K562 (cell line): ENCODE data around the gene RTCA. TPM values are rescaled to one million over a fixed set of nuclear protein-coding genes. Genes with fewer than 3 reads are reported as not detected.
A peak's percentile ranks its signal among the peaks of the same experiment; 100 is the strongest.
"Not testable (repeated sequence)": the region's sequence is repeated elsewhere in the genome, so short reads cannot be mapped to it uniquely, and the experiment has no call there.

ENCODE experiments used
- ATAC-seq: fragments of 200-7000 bp; cut with Tn5 transposase; 3 replicates; pipeline ENCODE4 v1.9.1; 2020; ENCODE audit warnings: moderate library complexity
- BruUV-seq: library from RNA; stranded (reverse); fragments of 400-500 nt; replicated peaks from 2 replicates; lab custom pipeline; 2021; lab: Mats Ljungman, UMichigan
- CTCF ChIA-PET: fragments of 300-600 bp; formaldehyde crosslinking; extraction: SDS; loops from one replicate; lab custom pipeline; 2021; ENCODE audit warnings: low intra/inter-chr PET ratio; lab: Yijun Ruan, JAX
- POLR2A ChIA-PET: fragments of 300-600, 350-650 bp; sonication (Branson Sonifier 250); formaldehyde crosslinking; extraction: SDS; loops from one replicate; lab custom pipeline; 2021; ENCODE audit warnings: antibody characterized with exemption, inconsistent platforms; lab: Yijun Ruan, JAX
- DNase-seq, 4 experiments: peaks; one replicate each; pipeline versions ENCODE4 v3.0.0 to v3.0.0-alpha.2; 2011 to 2018; ENCODE audit warnings: low spot score in 3 of 4, mixed read lengths in 3 of 4; ENCODE audit errors: extremely low read depth in 1 of 4
- FAIRE-seq: peaks from 2 replicates; lab custom pipeline; 2011; peaks lifted over from hg19 to GRCh38; lab: Jason Lieb, UNC
- H2AFZ ChIP-seq: 2 replicates; pipeline ENCODE4 v1.6.0; 2011; ENCODE audit warnings: low read depth, low read length, control low read depth, inconsistent platforms
- H3K27ac ChIP-seq: fragments of 200-600 bp; 3 replicates; pipeline ENCODE4 v1.8.0; 2011; ENCODE audit warnings: low read depth, mild to moderate bottlenecking, control low read depth, inconsistent platforms, low read length, moderate library complexity, mixed read lengths; ENCODE audit errors: extremely low read depth
- H3K27me3 ChIP-seq, 2 experiments: fragments of 300-600 bp in 1 of 2; 2 replicates in 1 of 2; 3 replicates in 1 of 2; pipeline versions ENCODE4 v1.6.0 to v1.8.0; 2011; ENCODE audit warnings: inconsistent platforms in 2 of 2, low read length in 2 of 2, mild to moderate bottlenecking in 1 of 2, mixed read lengths in 1 of 2, moderate library complexity in 1 of 2; ENCODE audit not compliant: control insufficient read depth in 2 of 2, insufficient read depth in 2 of 2
- H3K36me3 ChIP-seq: fragments of 300-600 bp; 3 replicates; pipeline ENCODE4 v1.8.0; 2011; ENCODE audit warnings: mild to moderate bottlenecking, low read length, inconsistent platforms; ENCODE audit not compliant: control insufficient read depth, insufficient read depth
- H3K4me1 ChIP-seq, 2 experiments: fragments of 200-600 bp in 1 of 2; replicated peaks in 1 of 2; 2 replicates in 1 of 2; 3 replicates in 1 of 2; pipeline versions ENCODE4 v1.5.1 to v1.8.0; 2011; ENCODE audit warnings: inconsistent platforms in 2 of 2, low read length in 2 of 2, mild to moderate bottlenecking in 1 of 2, mixed read lengths in 1 of 2, moderate library complexity in 1 of 2; ENCODE audit not compliant: control insufficient read depth in 2 of 2, insufficient read depth in 2 of 2
- H3K4me2 ChIP-seq: 2 replicates; pipeline ENCODE4 v1.6.1; 2011; ENCODE audit warnings: low read length, control low read depth, inconsistent platforms, mixed read lengths; ENCODE audit not compliant: insufficient read depth
- H3K4me3 ChIP-seq: fragments of 200-600 bp; sonication (generic), shearing (Covaris generic); 2 replicates; pipeline ENCODE4 v1.5.1; 2016; ENCODE audit warnings: control low read depth, inconsistent platforms
- H3K79me2 ChIP-seq: fragments of 200-600 bp; 3 replicates; pipeline ENCODE4 v1.8.0; 2011; ENCODE audit warnings: low read length, inconsistent platforms; ENCODE audit not compliant: control insufficient read depth, insufficient read depth
- H3K9ac ChIP-seq, 2 experiments: 2 replicates each; pipeline versions ENCODE4 v1.6.0 to v1.6.1; 2011; ENCODE audit warnings: low read depth in 2 of 2, low read length in 2 of 2, control low read depth in 1 of 2, inconsistent platforms in 1 of 2, mild to moderate bottlenecking in 1 of 2, mixed read lengths in 1 of 2; ENCODE audit not compliant: insufficient read depth in 1 of 2
- H3K9me1 ChIP-seq: one replicate; pipeline ENCODE4 v1.6.0; 2011; ENCODE audit warnings: inconsistent platforms, mild to moderate bottlenecking, low read length, moderate library complexity; ENCODE audit not compliant: control insufficient read depth, insufficient read depth
- H3K9me3 ChIP-seq: replicated peaks from 2 replicates; pipeline ENCODE4 v1.5.1; 2011; ENCODE audit warnings: low read depth, low read length, inconsistent platforms; ENCODE audit not compliant: control insufficient read depth, insufficient read depth
- H4K20me1 ChIP-seq: replicated peaks from 2 replicates; pipeline ENCODE4 v1.6.1; 2011; ENCODE audit warnings: low read length, inconsistent platforms, mixed read lengths; ENCODE audit not compliant: control insufficient read depth, insufficient read depth
- BCOR ChIP-seq: fragments of 450-650 bp; IDR thresholded peaks from 2 replicates; pipeline ENCODE4 v1.6.1; 2016
- C11orf30 ChIP-seq: fragments of 450-650 bp; IDR thresholded peaks from 2 replicates; pipeline ENCODE4 v1.6.1; 2016; ENCODE audit warnings: low read depth, mild to moderate bottlenecking
- ETV6 ChIP-seq, 3 experiments: fragments of 150-350 bp in 1 of 3; sonication (generic) in 1 of 3; formaldehyde crosslinking in 1 of 3; IDR thresholded peaks; 2 replicates each; pipeline versions ENCODE4 v1.6.1 to v1.8.0; 2014 to 2022; ENCODE audit warnings: borderline replicate concordance in 2 of 3, low read depth in 2 of 3, antibody characterized with exemption in 1 of 3, low read length in 1 of 3, mild to moderate bottlenecking in 1 of 3, missing genetic modification reagents in 1 of 3
- FOXJ2 ChIP-seq: fragments of 200-800 bp; sonication (Bioruptor generic); IDR thresholded peaks from 2 replicates; pipeline ENCODE4 v1.6.1; 2016; ENCODE audit warnings: missing genetic modification characterization, missing compliant biosample characterization
- FOXK2 ChIP-seq, 2 experiments: fragments of 450-650 bp; IDR thresholded peaks in 1 of 2; conservative IDR thresholded peaks in 1 of 2; 2 replicates each; pipeline ENCODE4 v1.6.1; 2016; ENCODE audit warnings: low read depth in 2 of 2, mild to moderate bottlenecking in 1 of 2
- HINFP ChIP-seq: fragments of 450-650 bp; conservative IDR thresholded peaks from 2 replicates; pipeline ENCODE4 v1.6.1; 2016; ENCODE audit warnings: missing genetic modification characterization, low read depth, mild to moderate bottlenecking, control low read depth, missing compliant biosample characterization
- ILK ChIP-seq: fragments of 450-650 bp; IDR thresholded peaks from 2 replicates; pipeline ENCODE4 v1.6.1; 2016; ENCODE audit warnings: missing genetic modification characterization, low read depth, mild to moderate bottlenecking, missing compliant biosample characterization, moderate library complexity, borderline replicate concordance
- MAFF ChIP-seq: IDR thresholded peaks from 2 replicates; pipeline ENCODE4 v1.6.1; 2012; ENCODE audit warnings: low read length, improper control_type of control experiment
- MAFG ChIP-seq: fragments of 450-650 bp; conservative IDR thresholded peaks from 2 replicates; pipeline ENCODE4 v1.6.1; 2016; ENCODE audit warnings: missing genetic modification characterization, missing compliant biosample characterization
- NCOR1 ChIP-seq: fragments of 450-650 bp; IDR thresholded peaks from 2 replicates; pipeline ENCODE4 v1.6.1; 2016; ENCODE audit warnings: mild to moderate bottlenecking, moderate library complexity
- NR4A1 ChIP-seq, 2 experiments: fragments of 250-450 bp in 1 of 2; fragments of 450-650 bp in 1 of 2; sonication (Bioruptor Pico) in 1 of 2; IDR thresholded peaks; 2 replicates each; pipeline versions ENCODE4 v1.4.0 to v1.6.1; 2016 to 2020; ENCODE audit warnings: mild to moderate bottlenecking in 2 of 2, missing compliant biosample characterization in 1 of 2, missing genetic modification characterization in 1 of 2, moderate library complexity in 1 of 2
- U2AF1 ChIP-seq: fragments of 200-400 bp; formaldehyde crosslinking; optimal IDR thresholded peaks from 2 replicates; pipeline ENCODE3; 2017; ENCODE audit warnings: mild to moderate bottlenecking, low read depth, low read length, moderate library complexity
- ZBTB8A ChIP-seq: fragments of 450-650 bp; IDR thresholded peaks from 2 replicates; pipeline ENCODE4 v1.6.1; 2018; ENCODE audit warnings: mild to moderate bottlenecking, moderate library complexity; ENCODE audit not compliant: partially characterized antibody
- ZKSCAN8 ChIP-seq: fragments of 200-800 bp; sonication (Bioruptor generic); IDR thresholded peaks from 2 replicates; pipeline ENCODE4 v1.6.1; 2016; ENCODE audit warnings: missing genetic modification characterization, missing compliant biosample characterization
- ZNF146 ChIP-seq: IDR thresholded peaks from one replicate; pipeline ENCODE4 v1.6.1; 2018; ENCODE audit warnings: missing compliant biosample characterization; ENCODE audit not compliant: unreplicated experiment
- ZNF316 ChIP-seq: fragments of 450-650 bp; IDR thresholded peaks from 2 replicates; pipeline ENCODE4 v1.6.1; 2016
- WGBS: fragments of 100-300 bp; shearing (Covaris generic); methylation state at CpG from one replicate; pipeline ENCODE4 v1.1.6; 2016; ENCODE audit warnings: low coverage, mixed read lengths; ENCODE audit not compliant: insufficient coverage; ENCODE audit errors: missing lambda C conversion rate; 5-methylcytosine and 5-hydroxymethylcytosine counted together
- in situ Hi-C: fragments of 300-500 bp; cut with MboI; formaldehyde crosslinking; loops from 4 replicates; pipeline ENCODE4 v1.15.0; 2018; ENCODE audit warnings: inconsistent platforms, mixed read lengths
- intact Hi-C: fragments of 100-400 bp; cut with micrococcal nuclease; formaldehyde crosslinking; loops from 2 replicates; pipeline ENCODE4 v1.14.2; 2022
- polyA plus RNA-seq, 8 experiments: library from polyadenylated mRNA; depleted of rRNA in 4 of 8; stranded (reverse) in 5 of 8; unstranded in 3 of 8; fragments of >200 nt; fragmentation: Nextera tagmentation in 2 of 8; fragmentation: Illumina TruSeq in 1 of 8; extraction: Ambion mirVana in 2 of 8; extraction: Trizol in 1 of 8; gene quantifications; 2 replicates each; pipeline versions ENCODE4 v1.2.1 to v1.2.3, GENCODE V29; 2011 to 2014; ENCODE audit warnings: inconsistent platforms in 1 of 8, missing spikeins in 1 of 8
- total RNA-seq, 7 experiments: library from RNA; depleted of rRNA in 6 of 7; stranded (reverse); fragments of >200 nt in 6 of 7; fragmentation: Illumina TruSeq in 2 of 7; extraction: Trizol in 2 of 7; gene quantifications; 2 replicates each; pipeline versions ENCODE4 v1.2.1 to v1.2.3, GENCODE V29; 2011 to 2021; ENCODE audit warnings: low replicate concordance in 1 of 7

The RTCA gene
- total and polyA plus RNA-seq, 9 of the 15 experiments (the other 6 are each of a cell fraction or from before 2014, with no cell fraction given): 11.6 to 57.2 (median 43.2) TPM

- 50% methylated on average over 6 of the region's 6 CpGs for WGBS
- H3K27ac ChIP-seq, H3K9ac ChIP-seq, H3K27me3 ChIP-seq, intact Hi-C loops, H3K9me1 ChIP-seq, H3K4me1 ChIP-seq, POLR2A ChIA-PET, H3K9me3 ChIP-seq, ATAC-seq, H3K4me3 ChIP-seq, BruUV-seq, H3K36me3 ChIP-seq, FAIRE-seq, H2AFZ ChIP-seq, in situ Hi-C loops, CTCF ChIA-PET, H3K4me2 ChIP-seq, DNase-seq, H4K20me1 ChIP-seq, H3K79me2 ChIP-seq: not testable (repeated sequence)
- TF ChIP-seq BCOR: 0 out of 2 replicates have a peak, but pooled peaks have one; percentile 37
- peak; percentile 69 for TF ChIP-seq ZNF146 (CRISPR knock-in tag)
Measured at GRCh38 chr1:100258427-100258826, 7.6 kb upstream of the RTCA start.

- H3K27ac ChIP-seq: no peak overlapping the region
- H3K4me3 ChIP-seq: no peak overlapping the region
- ATAC-seq (no peak), DNase-seq (no peak), FAIRE-seq (no peak)
- H3K9ac ChIP-seq: no peak overlapping the region
- CTCF ChIA-PET: no interaction called here
- H2AFZ ChIP-seq: no peak overlapping the region
- peaks cover 8% of the 10 kb centered on the region; the same call in 2 of the 3 replicates for H3K36me3 ChIP-seq
- no TSS peak for BruUV-seq
- intact Hi-C loops: loop anchor here (10.0 kb wide), 1 partner anchor 217 kb away; no protein-coding TSS in a partner anchor
- no peaks in the 10 kb centered on the region for H4K20me1 ChIP-seq
- peaks cover 20% of the 10 kb centered on the region for H3K79me2 ChIP-seq
- no peaks in the 10 kb centered on the region for H3K9me1 ChIP-seq
- H3K9me3 ChIP-seq: peaks cover 11% of the 10 kb centered on the region
- in situ Hi-C loops: no loop called here
- no peak overlapping the region for H3K4me2 ChIP-seq
- H3K4me1 ChIP-seq: peaks cover 0 to 6% of the 10 kb centered on the region in 2 experiments; a peak in 2 of 5 replicates
- no peaks in the 10 kb centered on the region; a peak in 1 of 5 replicates for H3K27me3 ChIP-seq
- POLR2A ChIA-PET: interaction anchor here (0.6 kb wide), 1 partner anchor 8 kb away, joined by 4 read pairs; no protein-coding TSS in a partner anchor
- no peak for TF ChIP-seq ETV6 (IDR thresholded peaks at IDR 0.05; ENCODE audit: borderline replicate concordance in 1 of 2, low read depth in 2 of 2, low read length in 1 of 2)
- no peak for TF ChIP-seq ETV6 (CRISPR knock-in tag; IDR thresholded peaks at IDR 0.05; ENCODE audit: borderline replicate concordance)
- TF ChIP-seq NCOR1: no peak
- TF ChIP-seq HINFP (tag): no peak
- TF ChIP-seq FOXJ2 (tag): no peak
- no peak for TF ChIP-seq ZKSCAN8 (CRISPR knock-in tag)
- no peak for TF ChIP-seq ZBTB8A
- peak; percentile 79 for TF ChIP-seq MAFG (tag)
- TF ChIP-seq ILK (tag): no peak
- no peak for TF ChIP-seq NR4A1 (CRISPR knock-in tag; IDR thresholded peaks at IDR 0.05)
- no peak for TF ChIP-seq NR4A1 (tag; IDR thresholded peaks at IDR 0.05)
- TF ChIP-seq C11orf30: peak; percentile 87
- TF ChIP-seq MAFF: peak; percentile 79
- no peak for TF ChIP-seq U2AF1
- peak; percentile 97 for TF ChIP-seq ZNF316
- TF ChIP-seq FOXK2 (conservative IDR thresholded peaks at IDR 0.05 in 1 of 2, IDR thresholded peaks at IDR 0.05 in 1 of 2; ENCODE audit: low read depth in 2 of 2): no peak
Measured at GRCh38 chr1:100261686-100262085, 4.3 kb upstream of the RTCA start.
